ENCODE results near the gene PRKG1.
"Not testable (repeated sequence)": the region's sequence is repeated elsewhere in the genome, so short reads cannot be mapped to it uniquely, and the experiment has no call there.

The PRKG1 gene

DNA sequence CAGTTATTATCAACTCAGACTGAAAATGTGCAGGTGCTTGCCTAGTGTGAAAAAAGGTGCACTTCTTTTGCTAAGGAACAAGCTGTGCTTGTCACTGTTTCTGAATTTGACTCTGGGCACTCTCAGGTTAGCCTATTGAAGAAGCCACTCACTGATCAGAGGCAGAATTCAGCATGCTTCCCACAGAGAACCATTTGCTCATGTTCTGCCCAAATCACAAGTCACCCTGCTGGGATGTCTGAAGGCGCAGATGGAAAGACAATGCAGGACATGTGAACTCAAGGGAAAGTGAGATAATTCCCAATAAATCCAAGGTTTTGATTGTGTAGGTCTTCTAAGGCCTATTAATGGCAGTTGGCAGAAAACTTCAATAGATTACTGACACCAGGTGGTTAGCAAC lies 672.9 kb downstream of the PRKG1 start:
- TF ChIP-seq ZNF274 (IDR thresholded peaks at IDR 0.05; ENCODE audit: low read depth, low read length), result no peak

GRCh38 chr10:51748959-51749358 lies 674.7 kb downstream of the PRKG1 start:
- no peak for TF ChIP-seq ZNF274 (IDR thresholded peaks at IDR 0.05; ENCODE audit: low read depth, low read length)
- no peak overlapping the region for H3K4me3 ChIP-seq (ENCODE audit: low read length)

More for the DNA sequence above, 672.9 kb downstream of the PRKG1 start:
- H3K4me3 ChIP-seq (ENCODE audit: low read length), result no peak overlapping the region

- TF ChIP-seq ZNF274 (IDR thresholded peaks at IDR 0.05; ENCODE audit: low read depth, low read length), result no peak
- no peak overlapping the region for H3K4me3 ChIP-seq (ENCODE audit: low read length)
Measured at GRCh38 chr10:51758366-51758765, 684.1 kb downstream of the PRKG1 start.

- H3K4me3 ChIP-seq (ENCODE audit: low read length), result not testable (repeated sequence)
Measured at GRCh38 chr10:51758838-51759237, 684.6 kb downstream of the PRKG1 start.

- no peak for TF ChIP-seq ZNF274 (IDR thresholded peaks at IDR 0.05; ENCODE audit: low read depth, low read length)
- no peak overlapping the region for H3K4me3 ChIP-seq (ENCODE audit: low read length)
Measured at GRCh38 chr10:51759896-51760534, 685.7 kb downstream of the PRKG1 start.

DNA sequence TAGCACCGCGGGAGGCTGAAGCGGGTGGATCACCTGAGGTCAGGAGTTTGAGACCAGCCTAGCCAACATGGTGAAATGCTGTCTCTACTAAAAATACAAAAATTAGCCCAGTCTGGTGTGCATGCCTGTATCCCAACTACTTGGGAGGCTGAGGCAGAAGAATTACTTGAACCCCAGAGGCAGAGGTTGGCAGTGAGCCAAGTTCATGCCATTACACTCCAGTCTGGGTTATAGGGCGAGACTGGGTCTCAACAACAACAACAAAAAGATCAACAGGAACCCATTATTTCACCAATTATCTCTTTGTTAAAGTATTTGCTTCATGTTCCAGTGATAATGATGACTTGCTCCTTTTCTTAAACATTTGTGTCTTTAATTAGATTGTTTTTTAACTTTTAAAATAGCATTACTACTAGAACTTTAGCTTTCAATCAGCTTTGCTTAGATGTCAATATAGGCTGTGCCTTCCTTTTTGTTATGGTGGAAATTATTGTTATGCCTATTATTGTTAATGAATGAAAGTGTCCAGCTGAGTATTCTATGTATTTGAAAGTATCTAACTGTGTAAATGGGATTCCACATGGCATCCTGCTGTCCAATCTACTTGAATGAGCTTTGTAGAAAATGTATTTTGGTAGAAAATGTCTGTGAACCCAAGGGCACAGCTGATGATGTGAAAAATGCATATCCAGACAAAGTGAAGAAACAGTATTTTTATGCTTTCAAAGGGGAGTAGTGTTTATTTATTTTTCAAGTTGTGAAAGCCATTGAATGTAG lies 686.8 kb downstream of the PRKG1 start:
- no peak for TF ChIP-seq ZNF274 (IDR thresholded peaks at IDR 0.05; ENCODE audit: low read depth, low read length)
- no peak overlapping the region for H3K4me3 ChIP-seq (ENCODE audit: low read length)

- TF ChIP-seq ZNF274 (IDR thresholded peaks at IDR 0.05; ENCODE audit: low read depth, low read length), result no peak
- H3K4me3 ChIP-seq (ENCODE audit: low read length), result no peak overlapping the region
Measured at GRCh38 chr10:51763746-51764145, 689.5 kb downstream of the PRKG1 start.

- no peak for TF ChIP-seq ZNF274 (IDR thresholded peaks at IDR 0.05; ENCODE audit: low read depth, low read length)
- no peak overlapping the region for H3K4me3 ChIP-seq (ENCODE audit: low read length)
Measured at GRCh38 chr10:51765284-51765971, 691.1 kb downstream of the PRKG1 start.

- no peak for TF ChIP-seq ZNF274 (IDR thresholded peaks at IDR 0.05; ENCODE audit: low read depth, low read length)
- H3K4me3 ChIP-seq (ENCODE audit: low read length), result no peak overlapping the region
Measured at GRCh38 chr10:51766423-51767102, 692.3 kb downstream of the PRKG1 start.

DNA sequence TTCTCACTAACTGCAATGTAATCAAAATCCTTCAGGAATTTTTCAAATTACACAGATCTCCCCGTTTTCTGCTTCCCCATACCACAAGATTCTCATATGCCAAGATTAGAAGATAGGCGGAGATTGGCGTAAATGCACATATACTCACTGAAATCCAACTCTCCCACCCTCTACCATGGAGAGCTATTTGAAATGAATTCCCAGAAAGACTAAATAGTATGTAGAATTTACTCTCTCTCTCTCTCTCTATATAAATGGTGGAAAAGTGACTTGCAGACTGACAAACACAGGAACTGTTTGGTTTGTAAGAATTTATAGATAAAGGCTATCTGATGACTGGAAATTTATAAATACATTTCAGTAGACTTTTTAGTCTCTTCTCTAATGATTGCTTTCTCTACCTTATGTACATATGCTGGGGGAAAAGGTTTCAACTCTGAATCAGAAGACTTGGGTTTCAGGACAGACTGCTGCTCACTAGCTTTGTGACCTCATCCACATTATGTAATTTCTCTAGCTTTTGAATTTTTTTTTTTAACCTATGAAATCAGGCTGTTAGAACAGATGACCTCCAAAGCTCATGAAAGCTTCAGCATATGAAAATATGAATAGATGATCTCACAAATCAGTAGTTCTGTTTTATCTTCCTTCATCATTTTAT lies 692.9 kb downstream of the PRKG1 start:
- H3K4me3 ChIP-seq (ENCODE audit: low read length), result no peak overlapping the region
- no peak for TF ChIP-seq ZNF274 (IDR thresholded peaks at IDR 0.05; ENCODE audit: low read depth, low read length)

DNA sequence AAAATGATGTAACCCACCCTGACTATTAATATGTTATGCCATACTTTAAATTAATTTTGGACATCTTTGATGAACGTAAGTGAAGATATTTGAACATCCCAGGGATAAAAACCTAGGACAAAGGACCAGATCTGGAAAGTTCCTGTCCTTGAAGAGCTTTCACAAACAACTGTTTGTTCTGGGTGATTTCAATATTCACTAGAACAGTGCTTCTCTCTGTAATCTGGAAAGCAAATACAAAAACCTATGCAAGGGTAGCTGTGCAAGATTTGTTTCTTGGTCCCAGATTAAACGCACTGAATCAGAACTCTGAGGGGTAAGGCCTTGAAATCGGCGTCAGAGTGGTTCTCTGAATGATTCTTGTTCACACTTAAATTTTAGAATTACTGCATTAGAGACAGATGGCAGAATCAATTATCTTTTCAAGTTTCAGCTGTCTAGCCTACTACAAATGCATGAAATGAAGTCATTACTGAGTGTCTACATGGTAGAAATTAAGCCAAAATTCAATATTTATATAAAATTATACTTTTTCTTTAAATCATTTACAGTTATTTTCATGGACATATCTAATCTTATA lies 694.7 kb downstream of the PRKG1 start:
- no peak for TF ChIP-seq ZNF274 (IDR thresholded peaks at IDR 0.05; ENCODE audit: low read depth, low read length)
- no peak overlapping the region for H3K4me3 ChIP-seq (ENCODE audit: low read length)

DNA sequence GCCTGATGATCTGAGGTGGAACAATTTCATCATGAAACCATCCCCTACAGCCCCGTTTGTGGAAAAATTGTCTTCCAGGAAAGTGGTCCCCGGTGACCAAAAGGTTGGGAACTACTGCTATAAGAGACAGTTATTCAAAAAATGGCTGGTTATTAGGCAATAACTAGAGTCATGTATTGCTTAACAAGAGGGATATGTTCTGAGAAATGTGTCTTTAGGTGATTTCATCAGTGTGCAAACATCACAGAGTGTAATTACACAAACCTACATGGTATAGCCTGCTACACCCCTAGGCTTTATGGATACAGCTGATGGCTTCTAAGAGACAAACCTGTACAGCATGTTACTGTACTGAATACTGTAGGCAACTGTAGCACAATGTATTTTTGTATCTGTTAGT lies 696.4 kb downstream of the PRKG1 start:
- H3K4me3 ChIP-seq (ENCODE audit: low read length), result no peak overlapping the region
- no peak for TF ChIP-seq ZNF274 (IDR thresholded peaks at IDR 0.05; ENCODE audit: low read depth, low read length)

DNA sequence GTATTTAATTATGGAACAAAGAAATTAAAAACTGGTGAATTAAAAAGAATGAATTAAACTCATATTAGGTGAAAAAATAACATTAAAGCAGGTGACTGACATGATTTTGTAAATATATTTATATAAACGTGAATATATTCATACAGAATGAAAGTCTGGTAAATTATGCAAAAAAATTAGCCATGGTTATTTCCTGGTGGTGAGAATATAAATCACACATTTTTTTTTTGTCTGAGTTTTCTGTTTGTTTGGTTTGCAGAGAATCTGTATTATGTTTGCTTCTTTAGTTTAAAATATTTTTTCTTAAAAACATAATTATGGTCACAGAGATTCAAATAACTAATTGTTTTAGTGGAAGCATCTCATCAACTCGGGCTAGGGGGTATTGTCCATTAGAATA lies 698.1 kb downstream of the PRKG1 start:
- no peak for TF ChIP-seq ZNF274 (IDR thresholded peaks at IDR 0.05; ENCODE audit: low read depth, low read length)
- H3K4me3 ChIP-seq (ENCODE audit: low read length), result no peak overlapping the region

DNA sequence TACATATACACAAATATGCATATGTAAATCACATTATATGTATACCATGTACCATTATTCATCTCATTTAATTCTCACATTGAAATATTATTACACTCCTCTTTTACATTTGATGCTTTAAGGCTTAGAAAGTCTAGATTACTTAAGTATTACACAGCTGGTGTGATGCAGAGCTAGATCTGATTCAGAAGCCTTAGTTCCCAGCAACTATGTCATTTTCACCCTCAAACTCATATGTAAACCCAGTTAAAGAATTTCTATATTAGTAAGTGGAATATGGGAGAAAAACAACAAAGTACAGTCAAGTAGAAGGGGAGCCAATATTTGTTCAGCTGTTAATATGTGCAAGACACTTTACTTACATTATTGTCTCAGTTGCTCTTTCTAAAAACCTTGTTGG lies 699.4 kb downstream of the PRKG1 start:
- H3K4me3 ChIP-seq (ENCODE audit: low read length), result no peak overlapping the region
- TF ChIP-seq ZNF274 (IDR thresholded peaks at IDR 0.05; ENCODE audit: low read depth, low read length), result no peak
